Smooth muscle cell (in vitro differentiated cells): ENCODE data around the gene EP300. TPM values are rescaled to one million over a fixed set of nuclear protein-coding genes. Genes with fewer than 3 reads are reported as not detected.
A peak's percentile ranks its signal among the peaks of the same experiment; 100 is the strongest.
"Not testable (repeated sequence)": the region's sequence is repeated elsewhere in the genome, so short reads cannot be mapped to it uniquely, and the experiment has no call there.

Source experiments
- DNase-seq: peaks from one replicate; lab custom pipeline; 2025; ENCODE audit not compliant: unreplicated experiment; lab: John Stamatoyannopoulos, UW
- H2AFZ ChIP-seq: fragments of 200-600 bp; sonication (generic); 2 replicates; pipeline ENCODE4 v1.6.0; 2016; ENCODE audit warnings: antibody characterized with exemption, low read depth, mild to moderate bottlenecking
- H3F3A ChIP-seq: fragments of 200-600 bp; sonication (generic); 2 replicates; pipeline ENCODE4 v1.6.0; 2017; ENCODE audit warnings: antibody characterized with exemption, low read depth
- H3K27ac ChIP-seq: fragments of 200-600 bp; sonication (generic); 2 replicates; pipeline ENCODE4 v1.5.1; 2016; ENCODE audit warnings: low read depth, mild to moderate bottlenecking
- H3K27me3 ChIP-seq: fragments of 200-600 bp; sonication (generic); 2 replicates; pipeline ENCODE4 v1.6.1; 2016; ENCODE audit warnings: low read depth, mild to moderate bottlenecking
- H3K36me3 ChIP-seq: fragments of 200-600 bp; sonication (generic); 2 replicates; pipeline ENCODE4 v1.5.1; 2016; ENCODE audit warnings: low read depth
- H3K4me1 ChIP-seq: fragments of 200-600 bp; sonication (generic); 2 replicates; pipeline ENCODE4 v1.5.1; 2016; ENCODE audit warnings: low read depth
- H3K4me2 ChIP-seq: fragments of 200-600 bp; sonication (generic); 2 replicates; pipeline ENCODE4 v1.6.0; 2016; ENCODE audit warnings: mild to moderate bottlenecking
- H3K4me3 ChIP-seq: fragments of 200-600 bp; sonication (generic); 2 replicates; pipeline ENCODE4 v1.5.1; 2016; ENCODE audit warnings: mild to moderate bottlenecking
- H3K79me2 ChIP-seq: fragments of 200-600 bp; sonication (generic); 2 replicates; pipeline ENCODE4 v1.6.0; 2016; ENCODE audit warnings: low read depth, mild to moderate bottlenecking
- H3K9ac ChIP-seq: fragments of 200-600 bp; sonication (generic); 2 replicates; pipeline ENCODE4 v1.6.0; 2016; ENCODE audit warnings: low read depth
- H3K9me3 ChIP-seq: fragments of 200-600 bp; sonication (generic); replicated peaks from 2 replicates; pipeline ENCODE4 v1.5.1; 2016; ENCODE audit warnings: low read depth
- H4K20me1 ChIP-seq: fragments of 200-600 bp; sonication (generic); 2 replicates; pipeline ENCODE4 v1.6.0; 2016; ENCODE audit warnings: low read depth
- CTCF ChIP-seq: fragments of 200-600 bp; sonication (generic); IDR thresholded peaks from 2 replicates; pipeline ENCODE4 v1.5.1; 2017; ENCODE audit warnings: borderline replicate concordance, mild to moderate bottlenecking, antibody characterized with exemption; ENCODE audit not compliant: insufficient read depth, poor library complexity, severe bottlenecking
- WGBS: methylation state at CpG from one replicate; pipeline ENCODE4 v1.1.7; 2016; ENCODE audit warnings: low lambda C conversion rate; 5-methylcytosine and 5-hydroxymethylcytosine counted together
- polyA plus RNA-seq: library from polyadenylated mRNA; unstranded; fragments of >200 nt; fragmentation: Nextera tagmentation; extraction: Ambion mirVana; gene quantifications from 2 replicates; pipeline ENCODE4 v1.2.1, GENCODE V29; 2016
- total RNA-seq: library from RNA; depleted of rRNA; stranded (reverse); fragments of >200 nt; gene quantifications from 2 replicates; pipeline ENCODE4 v1.2.3, GENCODE V29; 2014

The EP300 gene
- 46.4 and 46.8 TPM in 2 replicates for total RNA-seq
- polyA plus RNA-seq = 10.3 and 27.8 TPM in 2 replicates

GRCh38 chr22:41092023-41092817, at the start of gene EP300:
EP300 (plus strand) TSS chr22:41092592; CDS start chr22:41093005, 413 bp downstream.
- peak within 1 kb of the TSS; percentile 99 for H3K4me2 ChIP-seq
- no peak for TF ChIP-seq CTCF
- no peaks in the 10 kb centered on the region for H3K27me3 ChIP-seq
- peaks cover 36% of the 10 kb centered on the region for H3K4me1 ChIP-seq
- peak within 1 kb of the TSS; percentile 99 for H3K9ac ChIP-seq
- no peaks in the 10 kb centered on the region for H3K36me3 ChIP-seq
- H3F3A ChIP-seq = no peaks in the 10 kb centered on the region
- WGBS = under 1% methylated on average over 59 of the region's 112 CpGs
- peak; percentile 33 for DNase-seq
- peak within 1 kb of the TSS; percentile 98 for H3K27ac ChIP-seq
- peaks cover 46% of the 10 kb centered on the region for H4K20me1 ChIP-seq
- H2AFZ ChIP-seq = peak within 1 kb of the TSS; percentile 80
- no peaks in the 10 kb centered on the region for H3K9me3 ChIP-seq
- peak within 1 kb of the TSS; percentile 100 for H3K4me3 ChIP-seq
- H3K79me2 ChIP-seq = peaks cover 50% of the 10 kb centered on the region

- H4K20me1 ChIP-seq = no peaks in the 10 kb centered on the region
- 86% methylated on average over 6 of the region's 6 CpGs for WGBS
- H2AFZ ChIP-seq = no peak overlapping the region
- no peak for TF ChIP-seq CTCF
- no peaks in the 10 kb centered on the region for H3K79me2 ChIP-seq
- no peak overlapping the region for H3K4me2 ChIP-seq
- no peaks in the 10 kb centered on the region for H3K36me3 ChIP-seq
- peaks cover 9% of the 10 kb centered on the region for H3F3A ChIP-seq
- H3K9ac ChIP-seq = no peak overlapping the region
- no peak overlapping the region for H3K27ac ChIP-seq
- H3K4me3 ChIP-seq = no peak overlapping the region
- DNase-seq = no peak
- H3K4me1 ChIP-seq = no peaks in the 10 kb centered on the region
- H3K27me3 ChIP-seq = no peaks in the 10 kb centered on the region
- H3K9me3 ChIP-seq = no peaks in the 10 kb centered on the region
These were observed 48.7 kb upstream of the EP300 start for GRCh38 chr22:41043722-41044121.

GRCh38 chr22:41045575-41045974, 46.8 kb upstream of the EP300 start:
- not testable (repeated sequence) for H3K9ac ChIP-seq, H3K4me1 ChIP-seq, H2AFZ ChIP-seq, H3K27me3 ChIP-seq, H3K9me3 ChIP-seq, H3K27ac ChIP-seq, H3K4me2 ChIP-seq, H3K4me3 ChIP-seq, DNase-seq, H3F3A ChIP-seq, H3K79me2 ChIP-seq, H4K20me1 ChIP-seq, H3K36me3 ChIP-seq
- WGBS = 92% methylated on average over 12 of the region's 12 CpGs

- WGBS = 94% methylated on average over 3 of the region's 3 CpGs
- H3K36me3 ChIP-seq = no peaks in the 10 kb centered on the region
- H3K9ac ChIP-seq = no peak overlapping the region
- no peak for TF ChIP-seq CTCF
- H3K4me2 ChIP-seq = no peak overlapping the region
- DNase-seq = no peak
- H4K20me1 ChIP-seq = no peaks in the 10 kb centered on the region
- H3K79me2 ChIP-seq = no peaks in the 10 kb centered on the region
- H3K4me1 ChIP-seq = no peaks in the 10 kb centered on the region
- H2AFZ ChIP-seq = no peak overlapping the region
- H3K27ac ChIP-seq = no peak overlapping the region
- no peak overlapping the region for H3K4me3 ChIP-seq
- H3K9me3 ChIP-seq = no peaks in the 10 kb centered on the region
- H3F3A ChIP-seq = peaks cover 13% of the 10 kb centered on the region
- no peaks in the 10 kb centered on the region for H3K27me3 ChIP-seq
These were observed 44.6 kb upstream of the EP300 start for GRCh38 chr22:41047801-41048211.

GRCh38 chr22:41048345-41048744, 44.0 kb upstream of the EP300 start:
- H3K27me3 ChIP-seq, DNase-seq, H3K36me3 ChIP-seq, H3K4me1 ChIP-seq, H2AFZ ChIP-seq, H4K20me1 ChIP-seq, H3K27ac ChIP-seq, H3K9me3 ChIP-seq, H3K79me2 ChIP-seq, H3K9ac ChIP-seq: not testable (repeated sequence)
- peak overlapping the region; percentile 5 for H3K4me3 ChIP-seq
- H3K4me2 ChIP-seq = peak overlapping the region; percentile 67
- peaks cover 17% of the 10 kb centered on the region for H3F3A ChIP-seq
- WGBS = 77% methylated on average over 12 of the region's 12 CpGs
